CD4-positive, alpha-beta T cell (primary cell): ENCODE data around the gene FAAH. TPM values are rescaled to one million over a fixed set of nuclear protein-coding genes. Genes with fewer than 3 reads are reported as not detected.

Source experiments
- ATAC-seq: fragments of 200-7000 bp; cut with Tn5 transposase; one replicate; pipeline ENCODE4 v1.10.0; 2022; ENCODE audit warnings: mild to moderate bottlenecking; ENCODE audit not compliant: poor library complexity
- CTCF ChIA-PET: fragments of 350-600 bp; sonication (Branson Sonifier 250); formaldehyde crosslinking; loops from one replicate; lab custom pipeline; 2021; ENCODE audit warnings: antibody characterized with exemption, inconsistent platforms; lab: Charles Lee
- POLR2A ChIA-PET: fragments of 350-600 bp; sonication (Branson Sonifier 250); formaldehyde crosslinking; loops from one replicate; lab custom pipeline; 2021; ENCODE audit warnings: antibody characterized with exemption, inconsistent platforms; lab: Charles Lee
- DNase-seq, 14 experiments: peaks; one replicate each; pipeline ENCODE4 v3.0.0-alpha.2; 2013 to 2020; ENCODE audit warnings: mixed read lengths in 2 of 14
- H3K27ac ChIP-seq, 2 donors: one replicate each; pipeline versions ENCODE4 v1.5.1 to v1.7.0; 2013; ENCODE audit warnings: low read length in 2 of 2, low read depth in 1 of 2, mild to moderate bottlenecking in 1 of 2
- H3K27me3 ChIP-seq, 2 experiments: 1 replicate in 1 of 2; 2 replicates in 1 of 2; pipeline versions ENCODE4 v1.6.1 to v1.7.0; 2013; ENCODE audit warnings: low read length in 2 of 2, control low read depth in 1 of 2, mild to moderate bottlenecking in 1 of 2, moderate library complexity in 1 of 2; ENCODE audit not compliant: insufficient read depth in 2 of 2, control insufficient read depth in 1 of 2
- H3K36me3 ChIP-seq: one replicate; pipeline ENCODE4 v1.6.1; 2013; ENCODE audit warnings: low read length, control low read depth; ENCODE audit not compliant: insufficient read depth
- H3K4me1 ChIP-seq: one replicate; pipeline ENCODE4 v1.6.1; 2013; ENCODE audit warnings: low read length, control low read depth; ENCODE audit not compliant: insufficient read depth
- H3K4me3 ChIP-seq: one replicate; pipeline ENCODE4 v1.5.1; 2013; ENCODE audit warnings: mild to moderate bottlenecking, low read length, moderate library complexity
- H3K9me3 ChIP-seq, 2 experiments: 1 replicate in 1 of 2; 2 replicates in 1 of 2; pipeline versions ENCODE4 v1.6.1 to v1.7.0; 2013; ENCODE audit warnings: low read length in 2 of 2, mild to moderate bottlenecking in 2 of 2, control low read depth in 1 of 2, moderate library complexity in 1 of 2; ENCODE audit not compliant: control insufficient read depth in 1 of 2, insufficient read depth in 1 of 2
- H3K27ac Mint-ChIP-seq: one replicate; pipeline ENCODE4 v1.8.0; 2020; ENCODE audit warnings: mixed read lengths
- H3K27me3 Mint-ChIP-seq: one replicate; pipeline ENCODE4 v1.8.0; 2021; ENCODE audit warnings: mixed read lengths
- H3K36me3 Mint-ChIP-seq: one replicate; pipeline ENCODE4 v1.8.0; 2021; ENCODE audit warnings: low read depth, mixed read lengths
- H3K4me1 Mint-ChIP-seq: one replicate; pipeline ENCODE4 v1.8.0; 2021; ENCODE audit warnings: low read depth, mixed read lengths
- H3K4me3 Mint-ChIP-seq: one replicate; pipeline ENCODE4 v1.8.0; 2020; ENCODE audit warnings: mild to moderate bottlenecking, mixed read lengths
- H3K9me3 Mint-ChIP-seq: one replicate; pipeline ENCODE4 v1.8.0; 2020; ENCODE audit warnings: mixed read lengths
- intact Hi-C, 2 experiments: fragments of 100-400 bp; cut with DNase I in 1 of 2; cut with micrococcal nuclease in 1 of 2; formaldehyde crosslinking; loops; one replicate each; pipeline versions ENCODE4 v1.15.1 to v1.9.0; 2023 to 2025; cut with DNase I, micrococcal nuclease
- total RNA-seq, 174 experiments: library from RNA in 2 of 174; stranded (reverse) in 2 of 174; gene quantifications; one replicate each; pipeline ENCODE4 v1.2.3 and lab custom pipeline; 2021 to 2026
- TF ChIP-seq, protein P1 (sequence below): fragments of 200-600 bp; IDR thresholded peaks from one replicate; pipeline ENCODE4 v1.8.0; 2022; ENCODE audit warnings: antibody characterized with exemption, mild to moderate bottlenecking

The FAAH gene
- total RNA-seq, 2 experiments from 2014 or later, result 11.7 to 15.0 TPM

- peaks cover 4% of the 10 kb centered on the region for H3K36me3 Mint-ChIP-seq
- POLR2A ChIA-PET, result no interaction called here
- ATAC-seq, result no peak
These were observed 16.3 kb downstream of the FAAH start for GRCh38 chr1:46410156-46411009.

DNA sequence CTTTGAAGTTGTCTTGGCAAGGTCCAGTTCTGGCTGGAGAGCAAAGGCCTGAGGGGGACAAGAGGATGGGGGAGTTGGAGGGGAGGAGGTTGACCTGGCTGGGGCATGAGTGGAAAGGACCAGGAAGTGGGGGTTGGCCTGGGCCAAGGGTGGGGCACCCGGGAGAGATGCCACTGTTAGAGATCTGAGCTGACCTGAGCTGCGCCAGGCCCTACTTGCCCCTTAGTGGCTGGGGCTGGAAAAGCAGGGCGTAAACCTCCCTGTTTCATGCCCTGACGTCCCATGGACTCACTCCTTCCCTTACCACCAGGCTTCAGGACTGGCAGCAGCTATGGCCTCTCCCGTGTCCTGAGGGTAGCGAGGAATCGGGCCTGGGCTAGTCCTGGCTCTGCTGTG, 16.9 kb downstream of the FAAH start:
- DNase-seq (no peak), ATAC-seq (no peak)
- no peak overlapping the region for H3K4me3 ChIP-seq
- ChIA-PET POLR2A (no interaction called here), CTCF (no interaction called here)
- no peaks in the 10 kb centered on the region for H3K9me3 ChIP-seq
- TF ChIP-seq, protein P1, sequence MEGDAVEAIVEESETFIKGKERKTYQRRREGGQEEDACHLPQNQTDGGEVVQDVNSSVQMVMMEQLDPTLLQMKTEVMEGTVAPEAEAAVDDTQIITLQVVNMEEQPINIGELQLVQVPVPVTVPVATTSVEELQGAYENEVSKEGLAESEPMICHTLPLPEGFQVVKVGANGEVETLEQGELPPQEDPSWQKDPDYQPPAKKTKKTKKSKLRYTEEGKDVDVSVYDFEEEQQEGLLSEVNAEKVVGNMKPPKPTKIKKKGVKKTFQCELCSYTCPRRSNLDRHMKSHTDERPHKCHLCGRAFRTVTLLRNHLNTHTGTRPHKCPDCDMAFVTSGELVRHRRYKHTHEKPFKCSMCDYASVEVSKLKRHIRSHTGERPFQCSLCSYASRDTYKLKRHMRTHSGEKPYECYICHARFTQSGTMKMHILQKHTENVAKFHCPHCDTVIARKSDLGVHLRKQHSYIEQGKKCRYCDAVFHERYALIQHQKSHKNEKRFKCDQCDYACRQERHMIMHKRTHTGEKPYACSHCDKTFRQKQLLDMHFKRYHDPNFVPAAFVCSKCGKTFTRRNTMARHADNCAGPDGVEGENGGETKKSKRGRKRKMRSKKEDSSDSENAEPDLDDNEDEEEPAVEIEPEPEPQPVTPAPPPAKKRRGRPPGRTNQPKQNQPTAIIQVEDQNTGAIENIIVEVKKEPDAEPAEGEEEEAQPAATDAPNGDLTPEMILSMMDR, result no peak
- Mint-ChIP-seq H3K27ac (no peak overlapping the region), H3K4me1 (no peaks in the 10 kb centered on the region), H3K9me3 (no peaks in the 10 kb centered on the region), H3K27me3 (no peaks in the 10 kb centered on the region), H3K36me3 (peaks cover 4% of the 10 kb centered on the region), H3K4me3 (no peak overlapping the region)
- intact Hi-C loops, result no loop called here
- no peaks in the 10 kb centered on the region for H3K36me3 ChIP-seq
- H3K27me3 ChIP-seq, result no peaks in the 10 kb centered on the region
- H3K4me1 ChIP-seq, result peaks cover 35% of the 10 kb centered on the region
- no peak overlapping the region for H3K27ac ChIP-seq

More at GRCh38 chr1:46410156-46411009, 16.3 kb downstream of the FAAH start:
- Histone ChIP-seq H3K36me3 (no peaks in the 10 kb centered on the region), H3K9me3 (no peaks in the 10 kb centered on the region), H3K4me3 (no peak overlapping the region), H3K4me1 (peaks cover 32% of the 10 kb centered on the region), H3K27ac (no peak overlapping the region), H3K27me3 (no peaks in the 10 kb centered on the region)
- TF ChIP-seq, protein P1, result no peak
- CTCF ChIA-PET, result no interaction called here
- DNase-seq, result no peak
- Mint-ChIP-seq H3K27me3 (no peaks in the 10 kb centered on the region), H3K27ac (no peak overlapping the region), H3K9me3 (no peaks in the 10 kb centered on the region), H3K4me3 (no peak overlapping the region), H3K4me1 (no peaks in the 10 kb centered on the region)
- intact Hi-C loops, result no loop called here

DNA sequence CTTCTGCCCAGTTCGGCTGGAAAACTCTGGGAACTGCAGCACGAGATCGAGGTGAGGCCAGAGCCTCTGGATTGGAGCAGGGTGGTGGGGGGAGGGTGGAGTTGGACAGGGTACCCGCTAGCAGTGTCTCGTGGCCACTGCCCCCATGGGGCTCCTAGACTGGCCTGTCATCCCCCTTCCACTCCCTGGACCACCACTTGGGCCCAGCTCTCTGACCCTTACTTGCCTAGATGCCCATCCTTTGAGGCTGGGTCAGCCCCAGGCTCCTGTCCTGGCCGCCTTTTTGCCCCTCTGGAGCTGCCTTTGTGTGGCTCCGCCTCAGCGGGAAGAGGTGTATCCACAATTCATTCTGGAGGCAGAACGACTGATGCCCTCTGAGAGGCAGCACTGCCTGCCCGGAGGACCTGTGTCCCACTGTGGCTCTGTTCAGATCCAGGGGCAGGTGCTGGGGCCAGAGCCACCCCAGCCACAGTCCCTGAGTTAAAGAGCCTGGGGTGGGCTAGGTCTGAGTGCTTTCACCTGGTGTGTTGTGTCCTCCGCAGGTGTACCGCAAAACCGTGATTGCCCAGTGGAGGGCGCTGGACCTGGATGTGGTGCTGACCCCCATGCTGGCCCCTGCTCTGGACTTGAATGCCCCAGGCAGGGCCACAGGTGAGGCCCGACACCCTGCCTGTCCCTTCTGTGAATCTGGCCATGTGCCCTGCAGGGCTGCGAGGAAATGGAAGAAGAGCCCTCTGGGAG, 17.7 kb downstream of the FAAH start:
- DNase-seq (peak in 2 of 14 experiments; percentile 9 to 23), ATAC-seq (no peak)
- H3K36me3 Mint-ChIP-seq, result peaks cover 4% of the 10 kb centered on the region
- H3K27ac ChIP-seq, result no peak overlapping the region
- no peak overlapping the region for H3K27ac Mint-ChIP-seq
- ChIA-PET CTCF (no interaction called here), POLR2A (no interaction called here)
- H3K4me3 Mint-ChIP-seq, result no peak overlapping the region
- no peaks in the 10 kb centered on the region for H3K9me3 Mint-ChIP-seq
- H3K4me1 Mint-ChIP-seq, result no peaks in the 10 kb centered on the region
- H3K27me3 ChIP-seq, result no peaks in the 10 kb centered on the region
- H3K4me1 ChIP-seq, result peaks cover 31% of the 10 kb centered on the region
- no peaks in the 10 kb centered on the region for H3K36me3 ChIP-seq
- no peaks in the 10 kb centered on the region for H3K9me3 ChIP-seq
- intact Hi-C loops, result no loop called here
- TF ChIP-seq, protein P1, result no peak
- no peak overlapping the region for H3K4me3 ChIP-seq
- H3K27me3 Mint-ChIP-seq, result no peaks in the 10 kb centered on the region
